ENCODE measurements around the gene XPNPEP3.
"Not testable (repeated sequence)": the region's sequence is repeated elsewhere in the genome, so short reads cannot be mapped to it uniquely, and the experiment has no call there.

XPNPEP3 gene

GRCh38 chr22:40862013-40862412, 5.1 kb downstream of the XPNPEP3 start, which contains the start of gene DNAJB7:
DNAJB7 (minus strand) TSS chr22:40862113; CDS start chr22:40861994, 119 bp downstream.
- no peak within 1 kb of the TSS for H3K4me3 ChIP-seq (ENCODE audit: low read depth, low read length)
- DNase-seq (ENCODE audit: low read depth): no peak
- TF ChIP-seq, protein P1, sequence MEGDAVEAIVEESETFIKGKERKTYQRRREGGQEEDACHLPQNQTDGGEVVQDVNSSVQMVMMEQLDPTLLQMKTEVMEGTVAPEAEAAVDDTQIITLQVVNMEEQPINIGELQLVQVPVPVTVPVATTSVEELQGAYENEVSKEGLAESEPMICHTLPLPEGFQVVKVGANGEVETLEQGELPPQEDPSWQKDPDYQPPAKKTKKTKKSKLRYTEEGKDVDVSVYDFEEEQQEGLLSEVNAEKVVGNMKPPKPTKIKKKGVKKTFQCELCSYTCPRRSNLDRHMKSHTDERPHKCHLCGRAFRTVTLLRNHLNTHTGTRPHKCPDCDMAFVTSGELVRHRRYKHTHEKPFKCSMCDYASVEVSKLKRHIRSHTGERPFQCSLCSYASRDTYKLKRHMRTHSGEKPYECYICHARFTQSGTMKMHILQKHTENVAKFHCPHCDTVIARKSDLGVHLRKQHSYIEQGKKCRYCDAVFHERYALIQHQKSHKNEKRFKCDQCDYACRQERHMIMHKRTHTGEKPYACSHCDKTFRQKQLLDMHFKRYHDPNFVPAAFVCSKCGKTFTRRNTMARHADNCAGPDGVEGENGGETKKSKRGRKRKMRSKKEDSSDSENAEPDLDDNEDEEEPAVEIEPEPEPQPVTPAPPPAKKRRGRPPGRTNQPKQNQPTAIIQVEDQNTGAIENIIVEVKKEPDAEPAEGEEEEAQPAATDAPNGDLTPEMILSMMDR (conservative IDR thresholded peaks at IDR 0.05; ENCODE audit: low read depth, low read length): no peak

GRCh38 chr22:40862537-40862936, 5.6 kb downstream of the XPNPEP3 start:
- H3K4me3 ChIP-seq (ENCODE audit: low read depth, low read length): no peak overlapping the region
- no peak for DNase-seq (ENCODE audit: low read depth)
- TF ChIP-seq, protein P1 (conservative IDR thresholded peaks at IDR 0.05; ENCODE audit: low read depth, low read length): no peak

DNA sequence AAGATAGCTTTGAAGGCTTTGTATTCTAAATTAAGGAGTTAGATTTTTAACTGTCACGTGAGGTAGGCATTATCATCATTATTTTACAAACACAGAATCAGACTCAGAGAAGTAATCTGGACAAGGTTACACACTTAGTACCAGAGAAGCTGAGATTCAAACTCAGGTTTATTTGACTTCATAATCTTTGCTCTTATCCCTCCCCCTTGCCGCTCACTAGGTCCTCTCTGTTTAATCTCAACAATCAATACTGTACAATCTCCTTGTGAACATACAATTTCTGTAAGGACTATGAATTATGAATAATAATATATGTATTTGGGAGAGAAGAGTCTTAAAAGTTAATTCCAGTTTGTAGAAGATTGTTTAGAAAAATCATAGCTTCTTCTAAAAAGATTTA, 10.2 kb downstream of the XPNPEP3 start:
- TF ChIP-seq, protein P1 (conservative IDR thresholded peaks at IDR 0.05; ENCODE audit: low read depth, low read length): no peak
- no peak for DNase-seq (ENCODE audit: low read depth)
- no peak overlapping the region for H3K4me3 ChIP-seq (ENCODE audit: low read depth, low read length)

- not testable (repeated sequence) for H3K4me3 ChIP-seq (ENCODE audit: low read depth, low read length); DNase-seq (ENCODE audit: low read depth)
These were observed 11.4 kb downstream of the XPNPEP3 start for GRCh38 chr22:40868379-40868778.

GRCh38 chr22:40874016-40874415, 17.1 kb downstream of the XPNPEP3 start:
- TF ChIP-seq, protein P1 (conservative IDR thresholded peaks at IDR 0.05; ENCODE audit: low read depth, low read length): no peak
- no peak for DNase-seq (ENCODE audit: low read depth)
- H3K4me3 ChIP-seq (ENCODE audit: low read depth, low read length): no peak overlapping the region

- DNase-seq (ENCODE audit: low read depth): no peak
- TF ChIP-seq, protein P1 (conservative IDR thresholded peaks at IDR 0.05; ENCODE audit: low read depth, low read length): no peak
- no peak overlapping the region for H3K4me3 ChIP-seq (ENCODE audit: low read depth, low read length)
These were observed 18.2 kb downstream of the XPNPEP3 start for GRCh38 chr22:40875111-40875510.

DNA sequence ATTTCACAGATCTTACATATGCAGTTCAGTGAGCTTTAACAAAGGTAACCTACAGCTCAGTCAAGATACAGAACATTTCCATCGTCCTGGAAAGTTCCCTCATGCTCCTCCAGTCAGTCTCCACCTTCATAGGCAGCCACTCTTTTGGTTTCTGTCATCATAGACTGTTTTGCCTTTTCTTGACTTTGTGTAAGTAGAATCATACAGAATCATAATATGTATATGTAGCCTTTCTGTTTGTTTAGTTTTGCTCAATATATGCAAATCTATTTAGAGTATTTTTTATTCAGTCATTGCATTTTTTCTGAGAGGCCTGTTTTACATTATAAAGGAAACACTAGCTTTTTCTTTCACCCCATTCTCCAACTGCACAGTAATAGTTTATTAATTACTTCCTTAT, 20.0 kb downstream of the XPNPEP3 start:
- no peak overlapping the region for H3K4me3 ChIP-seq (ENCODE audit: low read depth, low read length)
- TF ChIP-seq, protein P1 (conservative IDR thresholded peaks at IDR 0.05; ENCODE audit: low read depth, low read length): no peak
- DNase-seq (ENCODE audit: low read depth): no peak

- no peak overlapping the region for H3K4me3 ChIP-seq (ENCODE audit: low read depth, low read length)
- TF ChIP-seq, protein P1 (conservative IDR thresholded peaks at IDR 0.05; ENCODE audit: low read depth, low read length): no peak
These were observed 20.5 kb downstream of the XPNPEP3 start for GRCh38 chr22:40877488-40877887.

More at GRCh38 chr22:40877488-40877887, 20.5 kb downstream of the XPNPEP3 start:
- DNase-seq (ENCODE audit: low read depth): no peak
